Astrocyte of the cerebellum (primary cell): ENCODE results near the gene TTLL11.

Source experiments
- DNase-seq: peaks from one replicate; pipeline ENCODE4 v3.0.0-alpha.2; 2011; ENCODE audit warnings: low read depth
- H3K4me3 ChIP-seq: 2 replicates; pipeline ENCODE4 v1.5.1; 2011; ENCODE audit warnings: mild to moderate bottlenecking, low read depth, low read length, moderate library complexity
- CTCF ChIP-seq: IDR thresholded peaks from 2 replicates; pipeline ENCODE4 v1.5.1; 2012; ENCODE audit warnings: low read length, low read depth, moderate library complexity, mild to moderate bottlenecking; ENCODE audit errors: missing control alignments
- in situ Hi-C: cut with HindIII; loops from 2 replicates; pipeline ENCODE4 v1.10.0; 2017; ENCODE audit warnings: low sequenced_read_pairs

The TTLL11 gene

GRCh38 chr9:121809356-121810050, 283.6 kb downstream of the TTLL11 start:
- in situ Hi-C loops, result no loop called here
- no peak overlapping the region for H3K4me3 ChIP-seq
- no peak for DNase-seq
- no peak for TF ChIP-seq CTCF

GRCh38 chr9:121808781-121809180, 284.3 kb downstream of the TTLL11 start:
- TF ChIP-seq CTCF, result no peak
- DNase-seq, result no peak
- no peak overlapping the region for H3K4me3 ChIP-seq
- in situ Hi-C loops, result no loop called here

- H3K4me3 ChIP-seq, result no peak overlapping the region
- DNase-seq, result no peak
- in situ Hi-C loops, result no loop called here
- TF ChIP-seq CTCF, result no peak
Observed at GRCh38 chr9:121807823-121808278, 285.3 kb downstream of the TTLL11 start.

GRCh38 chr9:121807069-121807822, 285.9 kb downstream of the TTLL11 start:
- in situ Hi-C loops, result no loop called here
- H3K4me3 ChIP-seq, result no peak overlapping the region
- DNase-seq, result no peak
- no peak for TF ChIP-seq CTCF

GRCh38 chr9:121802753-121803152, 290.4 kb downstream of the TTLL11 start:
- no peak for DNase-seq
- H3K4me3 ChIP-seq, result no peak overlapping the region
- TF ChIP-seq CTCF, result no peak
- in situ Hi-C loops, result no loop called here

- in situ Hi-C loops, result no loop called here
- no peak overlapping the region for H3K4me3 ChIP-seq
- no peak for TF ChIP-seq CTCF
- DNase-seq, result no peak
Observed at GRCh38 chr9:121801579-121801978, 291.5 kb downstream of the TTLL11 start.
